Gastroesophageal sphincter (tissue), 3 donors: ENCODE results near the gene NCKAP5L.

ENCODE experiments used
- CTCF ChIP-seq, 4 experiments: fragments of 200-600 bp in 2 of 4; fragments of 450-650 bp in 2 of 4; sonication (generic) in 1 of 4; IDR thresholded peaks; one replicate each; pipeline ENCODE4 v1.5.1; 2017 to 2019; ENCODE audit warnings: antibody characterized with exemption in 4 of 4, mild to moderate bottlenecking in 2 of 4, moderate library complexity in 2 of 4
- EP300 ChIP-seq: sonication (generic); formaldehyde crosslinking; IDR thresholded peaks from one replicate; pipeline ENCODE4 v1.6.1; 2017; ENCODE audit warnings: antibody characterized with exemption, mild to moderate bottlenecking
- POLR2A ChIP-seq, 2 donors: fragments of 450-650 bp; IDR thresholded peaks; one replicate each; pipeline ENCODE4 v1.6.1; 2017; ENCODE audit warnings: antibody characterized with exemption in 2 of 2, mild to moderate bottlenecking in 2 of 2, moderate library complexity in 1 of 2
- POLR2AphosphoS5 ChIP-seq: sonication (generic); formaldehyde crosslinking; IDR thresholded peaks from one replicate; pipeline ENCODE4 v1.6.1; 2017; ENCODE audit warnings: antibody characterized with exemption

DNA sequence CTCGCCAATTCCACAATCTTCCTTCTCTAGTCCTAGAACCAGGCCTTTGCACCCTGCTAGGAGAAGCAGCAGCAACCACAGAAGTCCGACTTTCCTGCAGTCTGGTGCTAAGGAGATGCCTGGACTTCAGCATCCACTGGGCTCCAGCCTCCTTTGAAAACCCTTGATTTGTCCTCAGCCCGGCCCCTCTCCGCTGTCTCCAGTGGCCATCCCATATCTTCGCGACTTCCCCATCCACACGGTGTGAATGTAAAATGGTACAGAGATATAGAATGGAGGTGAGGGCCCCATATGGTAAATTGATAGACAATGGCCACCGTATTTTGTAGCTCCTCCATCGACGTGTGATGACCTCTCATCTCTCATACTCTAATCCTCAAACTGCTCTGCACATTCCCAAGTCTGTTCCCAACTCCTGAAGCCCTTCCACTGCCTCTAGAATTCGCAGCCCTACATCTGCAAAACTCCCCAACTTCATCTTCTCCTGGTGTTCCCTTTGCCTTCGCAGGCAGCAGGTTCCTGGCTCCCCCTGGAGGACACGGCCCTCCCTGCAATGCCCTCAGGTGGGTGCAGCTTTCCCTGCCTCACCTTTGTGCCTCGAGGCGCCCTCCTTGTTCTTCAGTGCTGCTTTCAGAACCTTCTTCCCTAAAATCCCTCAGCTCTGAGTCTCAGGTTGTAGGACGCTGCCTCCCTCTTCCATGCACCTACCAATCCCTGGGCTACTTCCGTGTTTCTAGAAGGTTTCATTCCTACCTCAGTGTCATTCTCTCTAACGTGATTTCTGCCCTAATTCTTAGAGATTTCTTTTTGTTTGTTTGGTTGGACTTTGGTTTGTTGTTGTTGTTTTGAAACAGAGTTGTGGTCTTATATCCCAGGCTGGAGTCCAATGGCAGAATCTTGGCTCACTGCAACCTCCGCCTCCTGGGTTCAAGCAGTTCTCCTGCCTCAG is 50.1 kb downstream of the NCKAP5L start:
- no peak for TF ChIP-seq POLR2A (IDR thresholded peaks at IDR 0.05)
- peak; percentile 41 to 78 (median 56) for TF ChIP-seq CTCF (IDR thresholded peaks at IDR 0.05)
- no peak for TF ChIP-seq POLR2AphosphoS5
- no peak for TF ChIP-seq EP300
